K562 (cell line): ENCODE data around the gene SERPINA12.

Source experiments
- GMEB1 ChIP-seq: fragments of 250-450 bp; sonication (Bioruptor Pico); IDR thresholded peaks from 2 replicates; pipeline ENCODE4 v1.4.0; 2020; ENCODE audit warnings: mild to moderate bottlenecking
- IRF1 ChIP-seq: sonication (generic); formaldehyde crosslinking; IDR thresholded peaks from 2 replicates; pipeline ENCODE4 v1.8.0; 2022; ENCODE audit warnings: missing genetic modification reagents, mild to moderate bottlenecking, borderline replicate concordance
- KLF6 ChIP-seq: fragments of 250-450 bp; sonication (Bioruptor Pico); IDR thresholded peaks from 2 replicates; pipeline ENCODE4 v1.4.0; 2020; ENCODE audit warnings: mild to moderate bottlenecking, moderate library complexity, borderline replicate concordance
- MAFG ChIP-seq: fragments of 450-650 bp; conservative IDR thresholded peaks from 2 replicates; pipeline ENCODE4 v1.6.1; 2016; ENCODE audit warnings: missing genetic modification characterization, missing compliant biosample characterization
- POLR2A ChIP-seq: fragments of 450-650 bp; conservative IDR thresholded peaks from 2 replicates; pipeline ENCODE4 v1.6.1; 2016
- RAD21 ChIP-seq, 2 experiments: fragments of 250-450 bp in 1 of 2; fragments of 450-650 bp in 1 of 2; sonication (Bioruptor Pico) in 1 of 2; formaldehyde crosslinking in 1 of 2; IDR thresholded peaks in 1 of 2; conservative IDR thresholded peaks in 1 of 2; 2 replicates each; pipeline versions ENCODE4 v1.4.0 to v1.8.0; 2020 to 2022; ENCODE audit warnings: mild to moderate bottlenecking in 2 of 2, moderate library complexity in 1 of 2
- ZNF717 ChIP-seq: fragments of 250-450 bp; sonication (Bioruptor Pico); IDR thresholded peaks from 2 replicates; pipeline ENCODE4 v1.5.0; 2021

GRCh38 chr14:94547151-94547680, 37.9 kb upstream of the SERPINA12 start:
- TF ChIP-seq MAFG, result no peak
- no peak for TF ChIP-seq GMEB1 (CRISPR knock-in tag)
- no peak for TF ChIP-seq IRF1
- TF ChIP-seq RAD21 (CRISPR knock-in tag; conservative IDR thresholded peaks at IDR 0.05 in 1 of 2, IDR thresholded peaks at IDR 0.05 in 1 of 2), result no peak
- TF ChIP-seq KLF6 (CRISPR knock-in tag), result no peak
- TF ChIP-seq ZNF717 (CRISPR knock-in tag), result no peak
- TF ChIP-seq POLR2A, result no peak
